GM12864 (cell line): ENCODE results near the gene PRXL2A.

ENCODE experiments used
- DNase-seq: peaks from one replicate; pipeline ENCODE4 v3.0.0-alpha.2; 2011; ENCODE audit warnings: low read depth
- H3K4me3 ChIP-seq: 2 replicates; pipeline ENCODE4 v1.5.1; 2011; ENCODE audit warnings: mild to moderate bottlenecking, low read depth, low read length, control low read depth
- CTCF ChIP-seq: IDR thresholded peaks from 2 replicates; pipeline ENCODE4 v1.5.1; 2011; ENCODE audit warnings: low read depth, mild to moderate bottlenecking, moderate library complexity, low read length, control low read depth, inconsistent platforms; ENCODE audit errors: missing control alignments

PRXL2A gene

GRCh38 chr10:80429521-80429973 lies 21.2 kb downstream of the PRXL2A start:
- no peak overlapping the region for H3K4me3 ChIP-seq
- no peak for DNase-seq
- TF ChIP-seq CTCF: no peak

GRCh38 chr10:80433134-80433533 lies 24.8 kb downstream of the PRXL2A start:
- DNase-seq: no peak
- no peak overlapping the region for H3K4me3 ChIP-seq
- no peak for TF ChIP-seq CTCF

GRCh38 chr10:80436446-80437098 lies 28.2 kb downstream of the PRXL2A start:
- H3K4me3 ChIP-seq: no peak overlapping the region
- TF ChIP-seq CTCF: no peak
- DNase-seq: no peak

- no peak overlapping the region for H3K4me3 ChIP-seq
- no peak for TF ChIP-seq CTCF
- no peak for DNase-seq
These were observed 28.9 kb downstream of the PRXL2A start for GRCh38 chr10:80437227-80437626.

- no peak overlapping the region for H3K4me3 ChIP-seq
- no peak for DNase-seq
- TF ChIP-seq CTCF: no peak
These were observed 33.5 kb downstream of the PRXL2A start for GRCh38 chr10:80441831-80442230.

- no peak for DNase-seq
- no peak overlapping the region for H3K4me3 ChIP-seq
- TF ChIP-seq CTCF: no peak
These were observed 34.5 kb downstream of the PRXL2A start for GRCh38 chr10:80442879-80443278.

- TF ChIP-seq CTCF: peak; percentile 43
- DNase-seq: no peak
- no peak overlapping the region for H3K4me3 ChIP-seq
These were observed 35.2 kb downstream of the PRXL2A start for GRCh38 chr10:80443531-80443974.
